HG03196 (cell line): ENCODE data around the gene SHROOM4.

Experiments used
- ATAC-seq: cut with Tn5 transposase; IDR thresholded peaks from one replicate; pipeline ENCODE4 v1.9.1; 2021; ENCODE audit not compliant: unreplicated experiment

SHROOM4 gene

GRCh38 chrX:50707955-50708699, 105.9 kb downstream of the SHROOM4 start:
- no peak for ATAC-seq

- ATAC-seq = no peak
Observed at GRCh38 chrX:50707405-50707804, 106.6 kb downstream of the SHROOM4 start.

GRCh38 chrX:50705042-50705441, 109.0 kb downstream of the SHROOM4 start:
- no peak for ATAC-seq

GRCh38 chrX:50704360-50704759, 109.6 kb downstream of the SHROOM4 start:
- no peak for ATAC-seq

- ATAC-seq = no peak
Observed at GRCh38 chrX:50700921-50701320, 113.1 kb downstream of the SHROOM4 start.

- ATAC-seq = no peak
Observed at GRCh38 chrX:50698944-50699343, 115.0 kb downstream of the SHROOM4 start.

- no peak for ATAC-seq
Observed at GRCh38 chrX:50697691-50698090, 116.3 kb downstream of the SHROOM4 start.

- no peak for ATAC-seq
Observed at GRCh38 chrX:50691820-50692219, 122.2 kb downstream of the SHROOM4 start.

GRCh38 chrX:50684871-50685270, 129.1 kb downstream of the SHROOM4 start:
- no peak for ATAC-seq

- ATAC-seq = no peak
Observed at GRCh38 chrX:50680990-50681389, 133.0 kb downstream of the SHROOM4 start.

- ATAC-seq = no peak
Observed at GRCh38 chrX:50677789-50678188, 136.2 kb downstream of the SHROOM4 start.

GRCh38 chrX:50671661-50672060, 142.3 kb downstream of the SHROOM4 start:
- no peak for ATAC-seq

- ATAC-seq = no peak
Observed at GRCh38 chrX:50668860-50669259, 145.1 kb downstream of the SHROOM4 start.

GRCh38 chrX:50648156-50648555, 165.8 kb downstream of the SHROOM4 start:
- ATAC-seq = no peak

- ATAC-seq = no peak
Observed at GRCh38 chrX:50644496-50644895, 169.5 kb downstream of the SHROOM4 start.

GRCh38 chrX:50643525-50644137, 170.4 kb downstream of the SHROOM4 start:
- no peak for ATAC-seq

GRCh38 chrX:50638123-50638522, 175.9 kb downstream of the SHROOM4 start:
- ATAC-seq = no peak

GRCh38 chrX:50635817-50636365, 178.1 kb downstream of the SHROOM4 start:
- ATAC-seq = no peak

GRCh38 chrX:50635162-50635561, 178.8 kb downstream of the SHROOM4 start:
- ATAC-seq = no peak

- no peak for ATAC-seq
Observed at GRCh38 chrX:50629774-50630173, 184.2 kb downstream of the SHROOM4 start.

GRCh38 chrX:50627696-50628095, 186.3 kb downstream of the SHROOM4 start:
- ATAC-seq = no peak

- no peak for ATAC-seq
Observed at GRCh38 chrX:50626432-50626831, 187.6 kb downstream of the SHROOM4 start.
